ENCODE results near the gene OARD1. TPM values are rescaled to one million over a fixed set of nuclear protein-coding genes. Genes with fewer than 3 reads are reported as not detected.

OARD1 gene
- polyA plus RNA-seq, 1 experiment = 3.4 TPM

DNA sequence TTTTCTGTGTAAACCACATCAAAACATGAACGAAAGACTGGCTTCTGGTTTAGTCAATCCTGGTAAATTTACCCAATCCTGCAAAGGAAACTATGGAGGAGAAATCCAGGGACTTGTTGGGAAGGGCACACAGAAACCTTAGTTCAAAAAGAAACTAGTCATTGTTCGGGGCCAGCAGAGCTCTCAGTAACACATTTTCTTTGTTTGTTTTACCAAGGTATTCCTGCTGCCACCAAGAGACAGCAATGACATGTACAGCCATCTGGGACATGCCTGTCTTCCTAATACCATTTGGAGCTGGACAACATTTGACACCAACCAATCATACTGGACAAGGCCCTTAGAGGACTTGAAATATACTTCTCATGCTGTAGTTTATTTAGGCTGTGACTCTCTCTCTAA, 8.3 kb downstream of the OARD1 start:
- CTCF ChIA-PET = interaction anchor here (1.4 to 1.8 kb wide), 2 partner anchors 24 to 36 kb away, joined by 3 to 8 read pairs; partner anchors contain the start of gene UNC5CL

DNA sequence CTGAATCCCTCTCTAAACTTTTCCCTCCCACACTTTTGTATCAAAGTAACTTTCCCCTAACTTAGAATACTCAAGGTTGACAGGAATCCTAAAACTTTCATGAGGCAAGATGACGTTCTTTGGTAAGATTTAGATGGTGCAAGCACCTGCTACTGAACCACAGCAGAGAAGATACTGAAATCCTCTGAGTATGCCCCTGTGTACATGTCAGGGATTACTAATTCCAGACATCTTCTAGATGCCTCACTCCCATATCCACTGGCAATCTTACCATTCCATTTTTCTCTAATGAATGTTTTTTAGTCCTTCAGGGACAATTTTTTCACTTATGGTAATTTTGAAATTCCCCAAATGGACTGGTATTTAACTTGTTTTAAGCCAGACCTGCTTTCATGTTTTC, 10.1 kb downstream of the OARD1 start:
- DNase-seq (ENCODE audit: low read depth) = no peak
- ChIA-PET CTCF (interaction anchor here (1.8 kb wide), 1 partner anchor 22 kb away, joined by 8 read pairs; the partner anchor contains the start of gene UNC5CL), POLR2A (no interaction called here)
- TF ChIP-seq, protein P1, sequence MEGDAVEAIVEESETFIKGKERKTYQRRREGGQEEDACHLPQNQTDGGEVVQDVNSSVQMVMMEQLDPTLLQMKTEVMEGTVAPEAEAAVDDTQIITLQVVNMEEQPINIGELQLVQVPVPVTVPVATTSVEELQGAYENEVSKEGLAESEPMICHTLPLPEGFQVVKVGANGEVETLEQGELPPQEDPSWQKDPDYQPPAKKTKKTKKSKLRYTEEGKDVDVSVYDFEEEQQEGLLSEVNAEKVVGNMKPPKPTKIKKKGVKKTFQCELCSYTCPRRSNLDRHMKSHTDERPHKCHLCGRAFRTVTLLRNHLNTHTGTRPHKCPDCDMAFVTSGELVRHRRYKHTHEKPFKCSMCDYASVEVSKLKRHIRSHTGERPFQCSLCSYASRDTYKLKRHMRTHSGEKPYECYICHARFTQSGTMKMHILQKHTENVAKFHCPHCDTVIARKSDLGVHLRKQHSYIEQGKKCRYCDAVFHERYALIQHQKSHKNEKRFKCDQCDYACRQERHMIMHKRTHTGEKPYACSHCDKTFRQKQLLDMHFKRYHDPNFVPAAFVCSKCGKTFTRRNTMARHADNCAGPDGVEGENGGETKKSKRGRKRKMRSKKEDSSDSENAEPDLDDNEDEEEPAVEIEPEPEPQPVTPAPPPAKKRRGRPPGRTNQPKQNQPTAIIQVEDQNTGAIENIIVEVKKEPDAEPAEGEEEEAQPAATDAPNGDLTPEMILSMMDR (IDR thresholded peaks at IDR 0.05; ENCODE audit: insufficient read depth, low read depth, low read length) = no peak
- H3K36me3 ChIP-seq (ENCODE audit: control insufficient read depth, insufficient read depth, low read length) = peaks cover 1% of the 10 kb centered on the region; the same call in 1 of the 2 replicates
- no peaks in the 10 kb centered on the region for H3K27me3 ChIP-seq (ENCODE audit: control insufficient read depth, insufficient read depth, low read length)
- H3K4me3 ChIP-seq (ENCODE audit: low read depth, low read length) = no peak overlapping the region

More for the DNA sequence above, 8.3 kb downstream of the OARD1 start:
- H3K36me3 ChIP-seq (ENCODE audit: control insufficient read depth, insufficient read depth, low read length) = peaks cover 1% of the 10 kb centered on the region; the same call in 1 of the 2 replicates
- H3K27me3 ChIP-seq (ENCODE audit: control insufficient read depth, insufficient read depth, low read length) = no peaks in the 10 kb centered on the region
- POLR2A ChIA-PET = no interaction called here
- TF ChIP-seq, protein P1 (IDR thresholded peaks at IDR 0.05; ENCODE audit: insufficient read depth, low read depth, low read length) = no peak
- DNase-seq (ENCODE audit: low read depth) = no peak
- no peak overlapping the region for H3K4me3 ChIP-seq (ENCODE audit: low read depth, low read length)

DNA sequence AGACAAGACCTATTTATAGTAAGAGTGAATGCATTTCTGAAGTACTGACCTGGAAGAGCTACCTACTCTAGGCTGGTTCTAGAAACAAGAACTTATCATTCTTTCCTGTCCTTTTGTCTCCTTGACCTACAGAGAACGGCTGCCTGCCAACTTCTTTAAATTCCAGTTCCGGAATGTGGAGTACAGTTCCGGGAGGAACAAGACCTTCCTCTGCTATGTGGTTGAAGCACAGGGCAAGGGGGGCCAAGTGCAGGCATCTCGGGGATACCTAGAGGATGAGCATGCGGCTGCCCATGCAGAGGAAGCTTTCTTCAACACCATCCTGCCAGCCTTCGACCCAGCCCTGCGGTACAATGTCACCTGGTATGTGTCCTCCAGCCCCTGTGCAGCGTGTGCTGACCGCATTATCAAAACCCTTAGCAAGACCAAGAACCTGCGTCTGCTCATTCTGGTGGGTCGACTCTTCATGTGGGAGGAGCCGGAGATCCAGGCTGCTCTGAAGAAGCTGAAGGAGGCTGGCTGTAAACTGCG, 10.9 kb downstream of the OARD1 start:
- Histone ChIP-seq H3K27me3 (ENCODE audit: control insufficient read depth, insufficient read depth, low read length) (no peaks in the 10 kb centered on the region), H3K36me3 (ENCODE audit: control insufficient read depth, insufficient read depth, low read length) (0 out of 2 replicates have a peak, but pooled peaks cover 1% of the 10 kb centered on the region), H3K4me3 (ENCODE audit: low read depth, low read length) (no peak overlapping the region)
- no peak for DNase-seq (ENCODE audit: low read depth)
- POLR2A ChIA-PET = no interaction called here
- TF ChIP-seq, protein P1 (IDR thresholded peaks at IDR 0.05; ENCODE audit: insufficient read depth, low read depth, low read length) = no peak
- CTCF ChIA-PET = interaction anchor here (1.4 kb wide), 1 partner anchor 22 kb away, joined by 6 read pairs; the partner anchor contains the start of gene UNC5CL

DNA sequence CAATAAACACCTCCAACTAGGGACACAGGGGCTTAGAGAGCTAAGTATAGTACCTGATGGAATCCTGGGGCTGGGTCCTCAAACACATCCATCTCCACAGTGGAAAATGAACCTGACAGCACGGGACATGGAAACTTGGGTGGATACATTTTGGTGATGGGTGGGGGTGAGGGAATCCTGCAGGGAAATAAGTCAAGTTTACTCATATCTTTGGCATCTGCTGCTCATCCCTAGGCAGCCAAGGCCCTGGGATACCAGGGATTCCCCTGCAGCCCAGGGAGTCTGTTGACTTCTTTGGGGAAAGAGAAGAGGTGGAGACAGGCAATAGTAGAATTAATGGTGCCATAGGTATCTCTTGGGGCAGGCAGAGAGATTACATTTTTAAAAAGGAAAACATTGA, 12.6 kb downstream of the OARD1 start:
- Histone ChIP-seq H3K27me3 (ENCODE audit: control insufficient read depth, insufficient read depth, low read length) (no peaks in the 10 kb centered on the region), H3K36me3 (ENCODE audit: control insufficient read depth, insufficient read depth, low read length) (0 out of 2 replicates have a peak, but pooled peaks cover 1% of the 10 kb centered on the region), H3K4me3 (ENCODE audit: low read depth, low read length) (no peak overlapping the region)
- no peak for DNase-seq (ENCODE audit: low read depth)
- TF ChIP-seq, protein P1 (IDR thresholded peaks at IDR 0.05; ENCODE audit: insufficient read depth, low read depth, low read length) = no peak
- POLR2A ChIA-PET = no interaction called here
- CTCF ChIA-PET = interaction anchor here (1.1 to 1.6 kb wide), 6 partner anchors 11 to 165 kb away, joined by 3 to 7 read pairs (median 3); partner anchors contain the start of gene UNC5CL

DNA sequence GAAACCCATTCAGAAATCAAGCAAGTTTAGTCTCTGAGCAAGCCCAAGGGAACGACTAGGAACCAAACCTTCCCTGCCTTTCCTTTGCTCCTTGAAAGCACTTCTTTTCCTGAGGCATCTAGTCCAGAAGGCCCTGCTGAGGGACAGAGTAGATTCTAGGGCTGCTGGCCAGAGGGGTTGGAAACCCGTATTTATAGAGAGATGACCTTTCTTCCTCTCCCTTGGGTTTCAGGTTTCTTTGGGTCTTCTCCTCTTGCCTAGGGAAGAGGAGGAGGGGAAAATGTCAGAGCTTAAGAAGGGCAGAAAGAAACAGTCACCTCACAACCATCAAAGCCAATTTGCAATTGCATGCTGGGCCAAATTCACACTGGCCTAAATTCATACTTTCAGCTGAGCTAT, 13.4 kb downstream of the OARD1 start:
- Histone ChIP-seq H3K27me3 (ENCODE audit: control insufficient read depth, insufficient read depth, low read length) (no peaks in the 10 kb centered on the region), H3K36me3 (ENCODE audit: control insufficient read depth, insufficient read depth, low read length) (0 out of 2 replicates have a peak, but pooled peaks cover 1% of the 10 kb centered on the region), H3K4me3 (ENCODE audit: low read depth, low read length) (no peak overlapping the region)
- ChIA-PET POLR2A (no interaction called here), CTCF (interaction anchor here (1.1 to 1.6 kb wide), 6 partner anchors 10 to 164 kb away, joined by 3 to 7 read pairs (median 3); partner anchors contain the start of gene UNC5CL)
- DNase-seq (ENCODE audit: low read depth) = no peak
- TF ChIP-seq, protein P1 (IDR thresholded peaks at IDR 0.05; ENCODE audit: insufficient read depth, low read depth, low read length) = no peak

Measured in BJ (cell line).